ENCODE data around the gene HSD17B4. TPM values are rescaled to one million over a fixed set of nuclear protein-coding genes. Genes with fewer than 3 reads are reported as not detected.

HSD17B4 gene
- total and polyA plus RNA-seq, 2 of the 13 experiments (the other 11 are each of a cell fraction or from before 2014, with no cell fraction given): 178 to 399 TPM

GRCh38 chr5:119445544-119445943, 6.8 kb upstream of the HSD17B4 start:
- no peak for FAIRE-seq
- H3K9me3 ChIP-seq (ENCODE audit: low read length): no peaks in the 10 kb centered on the region
- TF ChIP-seq CSRNP1 (CRISPR knock-in tag; IDR thresholded peaks at IDR 0.05): no peak
- BruUV-seq (replicated peaks): no TSS peak
- no peak overlapping the region for H3K4me3 ChIP-seq (replicated peaks in 1 of 3; ENCODE audit: insufficient read depth in 1 of 3, low read depth in 2 of 3, low read length in 3 of 3)
- H3K27me3 ChIP-seq (ENCODE audit: control insufficient read depth in 1 of 2, insufficient read depth in 2 of 2, low read length in 2 of 2): no peaks in the 10 kb centered on the region
- in situ Hi-C loops (cut with HindIII; ENCODE audit: extremely low pct_ligation_motif_present, low pct_unique_long_range_greater_than_20kb) (no loop called here), intact Hi-C loops (cut with micrococcal nuclease; ENCODE audit: unreplicated experiment) (no loop called here)
- no peak overlapping the region for H3K4me2 ChIP-seq (ENCODE audit: low read depth, low read length)
- no peaks in the 10 kb centered on the region for H4K20me1 ChIP-seq (ENCODE audit: insufficient read depth, low read length)
- no peaks in the 10 kb centered on the region for H3K4me1 ChIP-seq (ENCODE audit: insufficient read depth, low read length)
- H3K79me2 ChIP-seq (ENCODE audit: insufficient read depth, low read length): no peaks in the 10 kb centered on the region
- 65% methylated on average over 13 of the region's 13 CpGs for WGBS (ENCODE audit: low lambda C conversion rate)
- no peak for DNase-seq (ENCODE audit: low spot score)
- H2AFZ ChIP-seq (ENCODE audit: low read length): no peak overlapping the region
- CTCF ChIA-PET (ENCODE audit: low intra/inter-chr PET ratio, low total read pairs): no interaction called here
- POLR2A ChIA-PET: no interaction called here
- no peak overlapping the region for H3K9ac ChIP-seq (ENCODE audit: insufficient read depth, low read depth, low read length)
- no peaks in the 10 kb centered on the region for H3K36me3 ChIP-seq (replicated peaks in 1 of 2; ENCODE audit: control insufficient read depth in 1 of 2, insufficient read depth in 2 of 2, low read length in 2 of 2)
- no peak overlapping the region for H3K27ac ChIP-seq (ENCODE audit: extremely low read length, insufficient read depth, low read length)
- no peak for ATAC-seq

GRCh38 chr5:119449882-119450281, 2.4 kb upstream of the HSD17B4 start:
- Histone ChIP-seq H3K36me3 (replicated peaks in 1 of 2; ENCODE audit: control insufficient read depth in 1 of 2, insufficient read depth in 2 of 2, low read length in 2 of 2) (no peaks in the 10 kb centered on the region), H3K27me3 (ENCODE audit: control insufficient read depth in 1 of 2, insufficient read depth in 2 of 2, low read length in 2 of 2) (no peaks in the 10 kb centered on the region; a peak in 1 of 5 replicates), H3K79me2 (ENCODE audit: insufficient read depth, low read length) (peaks cover 20% of the 10 kb centered on the region), H3K9ac (ENCODE audit: insufficient read depth, low read depth, low read length) (no peak overlapping the region), H3K4me3 (replicated peaks in 1 of 3; ENCODE audit: insufficient read depth in 1 of 3, low read depth in 2 of 3, low read length in 3 of 3) (no peak overlapping the region), H4K20me1 (ENCODE audit: insufficient read depth, low read length) (0 out of 2 replicates have a peak, but pooled peaks cover 3% of the 10 kb centered on the region), H3K4me2 (ENCODE audit: low read depth, low read length) (no peak overlapping the region), H3K27ac (ENCODE audit: extremely low read length, insufficient read depth, low read length) (no peak overlapping the region), H3K9me3 (ENCODE audit: low read length) (no peaks in the 10 kb centered on the region), H3K4me1 (ENCODE audit: insufficient read depth, low read length) (peaks cover 23% of the 10 kb centered on the region), H2AFZ (ENCODE audit: low read length) (no peak overlapping the region)
- BruUV-seq (replicated peaks): no TSS peak
- CTCF ChIA-PET (ENCODE audit: low intra/inter-chr PET ratio, low total read pairs): no interaction called here
- DNase-seq (ENCODE audit: low spot score) (no peak), FAIRE-seq (no peak), ATAC-seq (no peak)
- intact Hi-C loops (cut with micrococcal nuclease; ENCODE audit: unreplicated experiment): no loop called here
- POLR2A ChIA-PET: no interaction called here
- WGBS (ENCODE audit: low lambda C conversion rate): 88% methylated on average over 3 of the region's 3 CpGs
- TF ChIP-seq ZNF292 (CRISPR knock-in tag; IDR thresholded peaks at IDR 0.05; ENCODE audit: borderline replicate concordance, low read depth) (no peak), ZNF7 (CRISPR knock-in tag; IDR thresholded peaks at IDR 0.05) (no peak), ZSCAN29 (CRISPR knock-in tag; conservative IDR thresholded peaks at IDR 0.05) (no peak), NFATC3 (CRISPR knock-in tag; IDR thresholded peaks at IDR 0.05) (no peak), YEATS2 (CRISPR knock-in tag; IDR thresholded peaks at IDR 0.05; ENCODE audit: borderline replicate concordance) (no peak), FOXM1 (CRISPR knock-in tag; IDR thresholded peaks at IDR 0.05) (no peak), ZNF674 (CRISPR knock-in tag; IDR thresholded peaks at IDR 0.05; ENCODE audit: low read depth) (no peak), CC2D1A (CRISPR knock-in tag; IDR thresholded peaks at IDR 0.05) (no peak)
- in situ Hi-C loops (cut with HindIII; ENCODE audit: extremely low pct_ligation_motif_present, low pct_unique_long_range_greater_than_20kb): loop anchor here (25.0 kb wide), 1 partner anchor 287 kb away; no protein-coding TSS in a partner anchor
